BLaER1 (cell line): Measurements from ENCODE around the gene MAP7.

Source experiments
- H3K27ac ChIP-seq: shearing (Covaris generic); formaldehyde crosslinking; 2 replicates; pipeline ENCODE4 v1.8.1; 2022
- H3K27me3 ChIP-seq: shearing (Covaris generic); formaldehyde crosslinking; 2 replicates; pipeline ENCODE4 v1.8.1; 2022
- H3K36me3 ChIP-seq: shearing (Covaris generic); formaldehyde crosslinking; 2 replicates; pipeline ENCODE4 v1.8.1; 2022
- H3K4me1 ChIP-seq: shearing (Covaris generic); formaldehyde crosslinking; 2 replicates; pipeline ENCODE4 v1.8.1; 2022
- H3K4me2 ChIP-seq: shearing (Covaris generic); formaldehyde crosslinking; 2 replicates; pipeline ENCODE4 v1.8.1; 2022
- H3K4me3 ChIP-seq: shearing (Covaris generic); formaldehyde crosslinking; 2 replicates; pipeline ENCODE4 v1.8.1; 2022
- H3K9ac ChIP-seq: shearing (Covaris generic); formaldehyde crosslinking; 2 replicates; pipeline ENCODE4 v1.8.1; 2022
- H3K9me3 ChIP-seq: shearing (Covaris generic); formaldehyde crosslinking; 2 replicates; pipeline ENCODE4 v1.8.1; 2022
- H4K20me1 ChIP-seq: shearing (Covaris generic); formaldehyde crosslinking; 2 replicates; pipeline ENCODE4 v1.8.1; 2022
- Cebpa-rat ChIP-seq: shearing (Covaris generic); IDR thresholded peaks from 2 replicates; pipeline ENCODE4 v1.8.1; 2022

The MAP7 gene

DNA sequence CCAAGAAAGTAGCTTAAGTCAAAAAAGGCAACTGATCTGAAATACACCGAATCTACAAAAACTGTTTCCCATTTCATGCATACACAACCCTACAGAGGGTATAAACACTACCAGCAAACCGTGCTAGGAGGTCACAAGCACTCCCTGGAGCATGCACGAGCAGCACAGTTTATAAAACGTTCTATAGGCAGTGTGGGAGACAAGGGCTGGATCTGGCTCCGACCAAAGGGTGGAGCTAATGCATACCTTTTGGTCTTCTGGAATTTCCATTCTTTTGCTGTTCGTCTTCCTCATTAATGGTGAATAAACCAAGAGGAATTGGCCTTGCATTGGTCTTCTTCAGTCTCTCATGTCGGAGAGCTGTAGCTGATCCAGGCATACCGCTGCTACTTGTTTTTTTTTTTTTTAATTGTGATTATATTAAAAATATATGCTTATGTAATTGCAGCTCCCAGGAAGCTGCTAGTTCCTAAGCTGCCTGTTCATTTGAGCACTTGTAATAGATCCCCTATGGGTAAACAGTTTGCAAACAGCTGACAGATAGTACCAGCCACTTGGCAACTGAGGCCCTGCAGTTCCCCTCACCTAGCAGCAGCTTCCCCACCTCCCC lies 24.5 kb downstream of the MAP7 start:
- TF ChIP-seq Cebpa-rat: no peak
- Histone ChIP-seq H3K4me3 (no peak overlapping the region), H4K20me1 (no peaks in the 10 kb centered on the region), H3K4me1 (no peaks in the 10 kb centered on the region), H3K27ac (no peak overlapping the region), H3K27me3 (no peaks in the 10 kb centered on the region), H3K4me2 (no peak overlapping the region), H3K36me3 (no peaks in the 10 kb centered on the region), H3K9ac (no peak overlapping the region), H3K9me3 (no peaks in the 10 kb centered on the region)

DNA sequence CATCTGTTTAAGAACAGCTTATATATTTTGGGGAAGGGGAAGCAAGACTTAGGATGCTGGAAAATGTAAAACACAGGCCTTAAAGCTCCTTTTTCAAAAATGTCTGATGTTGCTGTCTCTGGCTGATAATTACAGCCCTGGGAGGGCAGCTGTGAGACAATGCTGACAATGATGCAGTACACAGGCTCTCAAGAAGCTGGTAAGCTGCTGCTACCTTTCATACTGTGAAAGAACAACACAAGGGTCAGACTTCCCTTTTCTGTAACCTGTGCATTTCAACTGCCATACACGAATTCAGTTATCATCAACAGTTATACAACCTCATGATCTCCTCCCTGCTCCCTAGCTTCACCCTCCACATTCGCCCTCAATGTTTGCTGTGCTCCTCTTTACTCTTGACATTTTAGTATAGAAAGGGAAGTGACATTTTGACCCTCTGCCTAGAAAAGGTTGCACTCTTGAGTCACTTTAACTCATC lies 25.2 kb downstream of the MAP7 start:
- Histone ChIP-seq H3K4me2 (no peak overlapping the region), H3K4me1 (no peaks in the 10 kb centered on the region), H3K27ac (no peak overlapping the region), H3K27me3 (no peaks in the 10 kb centered on the region), H3K9ac (no peak overlapping the region), H4K20me1 (no peaks in the 10 kb centered on the region), H3K4me3 (no peak overlapping the region), H3K36me3 (no peaks in the 10 kb centered on the region), H3K9me3 (no peaks in the 10 kb centered on the region)
- no peak for TF ChIP-seq Cebpa-rat

DNA sequence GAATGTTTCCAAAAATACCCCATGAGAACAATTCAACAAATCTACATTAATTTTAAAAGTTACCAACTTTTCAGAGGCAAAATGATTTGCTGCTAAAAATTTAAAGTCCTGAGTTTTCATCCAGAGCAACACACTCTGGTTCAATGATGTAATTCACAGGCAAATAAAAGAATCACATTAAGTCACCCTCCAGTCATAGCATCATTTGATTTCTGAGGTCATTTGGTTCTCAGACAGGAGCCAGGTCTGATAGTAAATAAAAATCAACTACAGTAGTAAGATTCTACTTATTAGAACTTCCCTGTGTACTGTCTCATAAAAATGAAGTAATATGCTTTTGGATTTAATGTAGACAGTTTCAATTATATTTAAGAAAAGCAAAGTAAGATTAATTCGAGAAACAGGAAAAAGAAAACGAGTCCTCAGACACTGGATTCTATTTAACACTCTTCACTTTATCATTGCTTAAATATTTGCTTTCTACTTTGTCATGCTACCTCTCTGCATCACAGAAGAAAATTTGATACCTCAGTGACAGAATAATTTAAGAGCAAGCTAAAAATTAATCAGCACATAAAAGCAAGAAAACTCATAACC lies 25.8 kb downstream of the MAP7 start:
- Histone ChIP-seq H3K9me3 (no peaks in the 10 kb centered on the region), H3K4me3 (no peak overlapping the region), H3K27ac (no peak overlapping the region), H3K9ac (no peak overlapping the region), H3K36me3 (no peaks in the 10 kb centered on the region), H3K4me2 (no peak overlapping the region), H3K27me3 (no peaks in the 10 kb centered on the region), H3K4me1 (no peaks in the 10 kb centered on the region), H4K20me1 (no peaks in the 10 kb centered on the region)
- TF ChIP-seq Cebpa-rat: no peak

DNA sequence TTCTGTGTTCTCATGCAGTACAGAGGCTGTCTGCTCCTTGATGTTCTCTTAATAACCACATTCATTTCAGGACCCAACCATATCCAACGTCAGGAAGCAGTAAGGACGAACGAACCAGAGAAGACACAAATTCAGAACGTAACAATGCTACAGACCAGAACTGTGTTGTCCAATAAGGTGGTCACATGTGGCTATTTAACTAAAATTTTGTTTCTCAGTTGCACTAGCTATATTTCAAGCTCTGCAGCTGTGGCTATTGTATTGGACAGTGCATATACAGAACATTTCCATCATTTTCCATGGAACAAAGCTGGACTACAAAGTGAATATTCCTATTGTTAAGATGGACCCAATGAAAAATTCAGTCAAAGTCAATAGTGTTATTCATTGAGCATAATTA lies 27.0 kb downstream of the MAP7 start:
- TF ChIP-seq Cebpa-rat: no peak
- no peaks in the 10 kb centered on the region for H3K27me3 ChIP-seq
- no peaks in the 10 kb centered on the region for H3K4me1 ChIP-seq
- no peaks in the 10 kb centered on the region for H3K9me3 ChIP-seq
- H3K9ac ChIP-seq: no peak overlapping the region
- H3K36me3 ChIP-seq: no peaks in the 10 kb centered on the region
- H4K20me1 ChIP-seq: no peaks in the 10 kb centered on the region
- no peak overlapping the region for H3K4me2 ChIP-seq
- H3K4me3 ChIP-seq: no peak overlapping the region
- no peak overlapping the region for H3K27ac ChIP-seq

DNA sequence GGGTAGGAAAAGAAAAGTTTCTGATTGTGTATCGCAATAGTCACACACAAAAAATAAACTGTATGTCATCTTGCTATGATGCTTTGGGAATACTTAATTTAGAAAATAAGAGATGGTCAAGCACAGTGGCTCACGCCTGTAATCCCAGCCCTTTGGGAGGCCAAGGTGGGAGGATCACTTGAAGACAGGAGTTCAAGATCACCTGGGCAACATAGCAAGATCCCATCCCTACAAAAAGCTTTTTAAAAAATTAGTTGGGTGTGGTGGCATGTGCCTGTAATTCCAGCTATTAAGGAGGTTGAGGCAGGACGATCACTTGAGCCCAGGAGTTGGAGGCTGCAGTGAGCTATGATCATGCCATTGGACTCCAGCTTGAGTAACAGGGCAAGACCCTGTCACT lies 27.6 kb downstream of the MAP7 start:
- Histone ChIP-seq H3K4me3 (no peak overlapping the region), H3K36me3 (no peaks in the 10 kb centered on the region), H4K20me1 (no peaks in the 10 kb centered on the region), H3K27ac (no peak overlapping the region), H3K9me3 (no peaks in the 10 kb centered on the region), H3K4me2 (no peak overlapping the region), H3K27me3 (no peaks in the 10 kb centered on the region), H3K4me1 (no peaks in the 10 kb centered on the region), H3K9ac (no peak overlapping the region)
- TF ChIP-seq Cebpa-rat: no peak

DNA sequence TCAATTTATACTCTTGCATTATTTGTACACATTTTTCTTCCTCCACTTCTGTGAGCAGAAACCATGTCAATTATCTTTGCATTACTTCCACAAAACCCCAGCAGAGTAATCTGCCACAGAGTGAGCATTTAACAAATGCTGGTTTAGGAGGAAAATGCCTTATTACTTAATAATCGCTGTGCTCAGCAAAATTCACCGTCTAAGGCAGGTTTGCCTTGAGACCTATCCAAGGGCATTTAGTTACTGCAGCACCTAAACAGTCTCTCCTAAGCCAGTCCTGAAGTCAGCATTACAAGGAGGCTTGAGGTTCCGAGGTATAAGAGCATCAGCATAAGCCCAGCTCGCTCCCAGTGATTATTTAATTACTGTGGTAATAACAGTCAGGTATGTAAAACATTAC lies 28.3 kb downstream of the MAP7 start:
- H4K20me1 ChIP-seq: no peaks in the 10 kb centered on the region
- H3K9me3 ChIP-seq: no peaks in the 10 kb centered on the region
- no peaks in the 10 kb centered on the region for H3K36me3 ChIP-seq
- no peak for TF ChIP-seq Cebpa-rat
- H3K27ac ChIP-seq: no peak overlapping the region
- no peaks in the 10 kb centered on the region for H3K27me3 ChIP-seq
- no peaks in the 10 kb centered on the region for H3K4me1 ChIP-seq
- H3K4me3 ChIP-seq: no peak overlapping the region
- H3K9ac ChIP-seq: no peak overlapping the region
- H3K4me2 ChIP-seq: no peak overlapping the region

DNA sequence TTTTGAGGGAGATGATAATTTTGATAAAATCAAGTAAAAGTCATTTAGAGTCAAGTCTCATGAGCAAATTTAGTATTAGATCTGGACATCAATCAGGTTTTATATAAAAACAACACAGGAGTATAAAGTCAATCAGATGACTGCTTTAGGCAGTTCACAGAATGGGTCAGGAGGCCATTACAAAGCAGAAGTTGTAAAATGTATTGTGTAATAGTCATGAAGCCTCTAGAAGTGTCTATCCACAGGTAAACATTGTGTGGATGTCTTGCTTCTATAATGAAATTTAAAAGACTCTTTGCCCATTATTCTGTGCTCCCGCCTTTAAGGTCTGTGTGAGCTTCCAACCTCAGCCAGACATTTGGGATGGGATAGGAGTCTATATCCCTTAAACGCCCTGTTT lies 28.8 kb downstream of the MAP7 start:
- H3K4me2 ChIP-seq: no peak overlapping the region
- no peak overlapping the region for H3K4me3 ChIP-seq
- H3K27me3 ChIP-seq: no peaks in the 10 kb centered on the region
- H4K20me1 ChIP-seq: no peaks in the 10 kb centered on the region
- H3K27ac ChIP-seq: no peak overlapping the region
- H3K9ac ChIP-seq: no peak overlapping the region
- no peaks in the 10 kb centered on the region for H3K9me3 ChIP-seq
- H3K4me1 ChIP-seq: no peaks in the 10 kb centered on the region
- TF ChIP-seq Cebpa-rat: no peak
- H3K36me3 ChIP-seq: no peaks in the 10 kb centered on the region

DNA sequence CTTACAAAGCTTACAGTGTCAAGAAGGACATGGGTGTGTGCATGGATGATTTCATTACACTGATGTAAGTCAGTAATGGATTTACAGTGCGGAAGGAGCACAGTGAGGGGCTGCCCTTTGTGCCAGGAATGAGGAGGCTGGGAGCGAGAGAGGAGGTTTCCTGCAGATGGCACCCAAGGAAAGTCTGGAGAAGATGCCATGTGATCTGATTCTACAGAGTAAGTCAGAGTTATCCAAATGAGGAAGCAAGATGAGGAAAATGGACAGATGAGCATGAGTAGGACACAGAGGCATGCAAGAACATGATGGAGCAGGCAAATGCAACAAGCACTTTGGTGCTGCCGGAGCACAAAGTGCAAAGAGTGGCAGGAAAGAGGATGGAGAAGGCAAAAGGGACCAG lies 29.7 kb downstream of the MAP7 start:
- Histone ChIP-seq H3K4me1 (no peaks in the 10 kb centered on the region), H3K27ac (no peak overlapping the region), H3K4me2 (no peak overlapping the region), H3K27me3 (no peaks in the 10 kb centered on the region), H3K9me3 (no peaks in the 10 kb centered on the region), H3K36me3 (no peaks in the 10 kb centered on the region), H4K20me1 (no peaks in the 10 kb centered on the region), H3K4me3 (no peak overlapping the region), H3K9ac (no peak overlapping the region)
- no peak for TF ChIP-seq Cebpa-rat

DNA sequence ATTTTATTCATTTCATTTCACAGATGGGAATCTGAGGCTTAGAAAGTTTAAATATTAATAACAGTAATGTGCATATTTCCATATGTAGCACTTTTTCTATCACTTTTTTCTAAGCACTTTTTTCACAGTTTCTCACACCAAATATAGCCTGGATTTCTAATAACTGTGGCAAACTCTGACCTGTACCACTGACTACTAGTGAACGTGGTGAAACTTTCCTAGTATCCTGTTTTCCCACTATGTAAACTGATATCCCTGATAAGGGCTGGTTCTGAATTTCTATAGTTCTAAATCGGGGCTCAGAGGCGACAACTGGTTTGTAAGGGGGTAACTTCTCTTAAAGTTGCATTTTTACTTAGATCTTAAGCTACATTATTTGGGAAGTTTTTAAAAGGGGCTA lies 32.6 kb downstream of the MAP7 start:
- Histone ChIP-seq H3K4me2 (no peak overlapping the region), H3K36me3 (no peaks in the 10 kb centered on the region), H3K4me1 (no peaks in the 10 kb centered on the region), H3K9ac (no peak overlapping the region), H4K20me1 (no peaks in the 10 kb centered on the region), H3K27ac (no peak overlapping the region), H3K27me3 (no peaks in the 10 kb centered on the region), H3K4me3 (no peak overlapping the region), H3K9me3 (no peaks in the 10 kb centered on the region)
- no peak for TF ChIP-seq Cebpa-rat

DNA sequence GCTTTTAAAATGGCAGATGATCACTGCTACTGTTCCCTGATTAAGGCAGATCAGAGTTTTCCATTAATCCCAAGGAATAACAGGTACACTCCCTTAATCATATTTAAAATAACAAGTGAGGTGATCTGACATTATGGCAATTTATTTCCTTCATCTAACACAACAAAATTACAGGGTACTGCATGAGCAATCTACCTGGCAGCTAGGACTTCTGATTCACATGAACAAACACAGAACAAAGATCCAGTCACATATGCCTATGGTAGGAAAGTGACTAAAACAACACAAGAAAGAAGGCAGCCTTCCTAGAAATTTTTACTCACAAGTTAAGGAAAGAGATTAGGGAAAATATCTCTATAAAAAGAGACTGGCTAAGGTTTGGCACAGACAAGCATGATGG lies 33.2 kb downstream of the MAP7 start:
- Histone ChIP-seq H4K20me1 (no peaks in the 10 kb centered on the region), H3K4me2 (no peak overlapping the region), H3K27ac (no peak overlapping the region), H3K9ac (no peak overlapping the region), H3K36me3 (no peaks in the 10 kb centered on the region), H3K9me3 (no peaks in the 10 kb centered on the region), H3K27me3 (no peaks in the 10 kb centered on the region), H3K4me1 (no peaks in the 10 kb centered on the region), H3K4me3 (no peak overlapping the region)
- TF ChIP-seq Cebpa-rat: no peak

DNA sequence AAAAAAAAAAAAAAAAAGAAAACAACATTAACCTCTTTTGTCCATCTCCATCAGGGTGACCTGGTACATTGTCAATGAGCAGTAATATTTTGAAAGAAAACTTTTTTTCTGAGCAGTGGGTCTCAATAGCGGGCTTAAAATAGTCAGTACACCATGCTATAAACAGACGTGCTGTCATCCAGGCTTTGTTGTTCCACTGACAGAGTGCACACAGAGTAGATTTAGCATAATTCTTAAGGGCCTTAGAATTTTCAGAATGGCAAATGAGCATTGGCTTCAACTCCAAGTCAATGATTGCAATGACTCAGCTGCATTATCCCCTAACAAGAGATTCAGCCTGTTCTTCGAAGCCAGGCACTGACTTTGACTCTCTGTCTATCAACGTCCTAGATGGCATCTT lies 35.6 kb downstream of the MAP7 start:
- Histone ChIP-seq H3K9me3 (no peaks in the 10 kb centered on the region), H3K27me3 (no peaks in the 10 kb centered on the region), H3K27ac (no peak overlapping the region), H4K20me1 (no peaks in the 10 kb centered on the region), H3K4me1 (no peaks in the 10 kb centered on the region), H3K9ac (no peak overlapping the region), H3K36me3 (no peaks in the 10 kb centered on the region), H3K4me2 (no peak overlapping the region), H3K4me3 (no peak overlapping the region)
- no peak for TF ChIP-seq Cebpa-rat
